Endothelial cell of umbilical vein (primary cell): ENCODE measurements around the gene ASB11. TPM values are rescaled to one million over a fixed set of nuclear protein-coding genes. Genes with fewer than 3 reads are reported as not detected.

ENCODE experiments used
- BruUV-seq: library from RNA; stranded (reverse); fragments of 400-500 nt; replicated peaks from 2 replicates; lab custom pipeline; 2021; lab: Mats Ljungman, UMichigan
- CTCF ChIA-PET: fragments of 300-600, 350-600 bp; sonication (Branson Sonifier 250); formaldehyde crosslinking; loops from one replicate; lab custom pipeline; 2021; ENCODE audit warnings: antibody characterized with exemption, inconsistent platforms; lab: Charles Lee
- POLR2A ChIA-PET: fragments of 300-600, 350-600 bp; sonication (Branson Sonifier 250); formaldehyde crosslinking; loops from one replicate; lab custom pipeline; 2021; ENCODE audit warnings: antibody characterized with exemption, inconsistent platforms; lab: Charles Lee
- DNase-seq: peaks from one replicate; pipeline ENCODE4 v3.0.0-alpha.2; 2011; ENCODE audit warnings: low read depth, low spot score
- FAIRE-seq: peaks from 2 replicates; lab custom pipeline; 2011; peaks lifted over from hg19 to GRCh38; lab: Jason Lieb, UNC
- H2AFZ ChIP-seq: 2 replicates; pipeline ENCODE4 v1.6.0; 2012; ENCODE audit warnings: low read depth, low read length, control low read depth, inconsistent platforms
- H3K27ac ChIP-seq: 2 replicates; pipeline ENCODE4 v1.5.1; 2011; ENCODE audit warnings: low read depth, mild to moderate bottlenecking, control low read depth, low read length, moderate library complexity; ENCODE audit not compliant: insufficient read depth
- H3K27me3 ChIP-seq, 2 experiments: 2 replicates each; pipeline versions ENCODE4 v1.6.0 to v1.6.1; 2011; ENCODE audit warnings: low read length in 2 of 2, mixed read lengths in 1 of 2; ENCODE audit not compliant: control insufficient read depth in 2 of 2, insufficient read depth in 2 of 2
- H3K36me3 ChIP-seq, 2 experiments: 2 replicates in 1 of 2; 3 replicates in 1 of 2; pipeline ENCODE4 v1.5.1; 2011; ENCODE audit warnings: low read length in 2 of 2, mild to moderate bottlenecking in 1 of 2, moderate library complexity in 1 of 2; ENCODE audit not compliant: control insufficient read depth in 2 of 2, insufficient read depth in 2 of 2; ENCODE audit errors: extremely low read depth in 1 of 2
- H3K4me1 ChIP-seq: 3 replicates; pipeline ENCODE4 v1.5.1; 2011; ENCODE audit warnings: mild to moderate bottlenecking, low read length; ENCODE audit not compliant: control insufficient read depth, insufficient read depth; ENCODE audit errors: extremely low read depth
- H3K4me2 ChIP-seq: 2 replicates; pipeline ENCODE4 v1.6.1; 2011; ENCODE audit warnings: low read length, control low read depth, mixed read lengths; ENCODE audit not compliant: insufficient read depth
- H3K4me3 ChIP-seq, 3 experiments: fragments of 200-600 bp in 1 of 3; sonication (generic), shearing (Covaris generic) in 1 of 3; replicated peaks in 1 of 3; 2 replicates each; pipeline ENCODE4 v1.5.1; 2011 to 2016; ENCODE audit warnings: control low read depth in 3 of 3, low read length in 3 of 3, mild to moderate bottlenecking in 2 of 3, inconsistent platforms in 1 of 3, low read depth in 1 of 3, moderate library complexity in 1 of 3; ENCODE audit not compliant: insufficient read depth in 1 of 3
- H3K79me2 ChIP-seq: 2 replicates; pipeline ENCODE4 v1.6.0; 2012; ENCODE audit warnings: low read length, inconsistent platforms; ENCODE audit not compliant: control insufficient read depth, insufficient read depth
- H3K9ac ChIP-seq: replicated peaks from 2 replicates; pipeline ENCODE3; 2011; ENCODE audit warnings: low read length, control low read depth; ENCODE audit not compliant: insufficient read depth; ENCODE audit errors: extremely low read depth
- H3K9me1 ChIP-seq: replicated peaks from 3 replicates; pipeline ENCODE4 v1.6.0; 2011; ENCODE audit warnings: mild to moderate bottlenecking, low read length; ENCODE audit not compliant: control insufficient read depth, insufficient read depth; ENCODE audit errors: extremely low read depth
- H3K9me3 ChIP-seq: replicated peaks from 2 replicates; pipeline ENCODE4 v1.5.1; 2012; ENCODE audit warnings: low read length, inconsistent platforms; ENCODE audit not compliant: control insufficient read depth, insufficient read depth
- H4K20me1 ChIP-seq: replicated peaks from 2 replicates; pipeline ENCODE3; 2011; ENCODE audit warnings: mild to moderate bottlenecking, low read length; ENCODE audit not compliant: control insufficient read depth, insufficient read depth; ENCODE audit errors: extremely low read depth
- EZH2 ChIP-seq: IDR thresholded peaks from 2 replicates; pipeline ENCODE4 v1.6.1; 2012; ENCODE audit warnings: borderline replicate concordance, low read depth, mild to moderate bottlenecking, moderate library complexity, low read length, inconsistent platforms; ENCODE audit not compliant: severe bottlenecking
- FOS ChIP-seq: IDR thresholded peaks from 2 replicates; pipeline ENCODE4 v1.6.1; 2011; ENCODE audit warnings: mild to moderate bottlenecking, low read length, moderate library complexity, borderline replicate concordance; ENCODE audit not compliant: insufficient read depth
- GATA2 ChIP-seq: IDR thresholded peaks from 2 replicates; pipeline ENCODE4 v1.7.0; 2011; ENCODE audit warnings: low read depth, mild to moderate bottlenecking, moderate library complexity, mixed read lengths, low read length; ENCODE audit not compliant: insufficient read length, insufficient read depth
- JUN ChIP-seq: IDR thresholded peaks from 2 replicates; pipeline ENCODE4 v1.6.1; 2011; ENCODE audit warnings: borderline replicate concordance, low read depth; ENCODE audit not compliant: insufficient read length, insufficient read depth
- MYC ChIP-seq: IDR thresholded peaks from one replicate; pipeline ENCODE4 v1.6.1; 2011; ENCODE audit warnings: mild to moderate bottlenecking, low read depth, low read length
- POLR2A ChIP-seq: IDR thresholded peaks from 2 replicates; pipeline ENCODE4 v1.6.1; 2012; ENCODE audit warnings: low read depth, mild to moderate bottlenecking, control low read depth, low read length
- POLR2AphosphoS5 ChIP-seq: IDR thresholded peaks from 2 replicates; pipeline ENCODE4 v1.6.1; 2012; ENCODE audit warnings: low read depth, mild to moderate bottlenecking, control low read depth, low read length, moderate library complexity; ENCODE audit not compliant: insufficient read depth
- dilution Hi-C: fragments of 300-500 bp; cut with MboI; formaldehyde crosslinking; loops from one replicate; pipeline ENCODE4 v1.15.0; 2019; ENCODE audit warnings: low sequenced_read_pairs; ENCODE audit not compliant: extremely low pct_ligation_motif_present
- intact Hi-C: fragments of 100-400 bp; cut with micrococcal nuclease; formaldehyde crosslinking; loops from one replicate; pipeline ENCODE4 v1.10.0; 2022
- polyA plus RNA-seq, 4 experiments: library from polyadenylated mRNA; depleted of rRNA in 3 of 4; stranded (reverse) in 3 of 4; unstranded in 1 of 4; fragments of >200 nt; gene quantifications; 2 replicates each; pipeline versions ENCODE4 v1.2.1 to v1.2.3, GENCODE V29; 2011 to 2012; ENCODE audit warnings: missing spikeins in 1 of 4
- total RNA-seq: library from RNA; stranded (reverse); gene quantifications from 2 replicates; pipeline ENCODE4 v1.2.3, GENCODE V29; 2021
- TF ChIP-seq, protein P1 (sequence below): IDR thresholded peaks from 2 replicates; pipeline ENCODE4 v1.6.1; 2011; ENCODE audit not compliant: insufficient read depth, insufficient read length
- TF ChIP-seq, protein P2 (sequence below), 2 donors: IDR thresholded peaks; 1 replicate in 1 of 2; 2 replicates in 1 of 2; pipeline ENCODE4 v1.5.1; 2011; ENCODE audit warnings: low read length in 2 of 2, mild to moderate bottlenecking in 2 of 2, moderate library complexity in 2 of 2, control low read depth in 1 of 2, inconsistent platforms in 1 of 2, low read depth in 1 of 2; ENCODE audit not compliant: insufficient read depth in 1 of 2; ENCODE audit errors: extremely low read depth in 1 of 2

ASB11 gene
- total and polyA plus RNA-seq, 2 donors (not counting 3 experiments of a cell fraction or from before 2014, with no cell fraction given), result 0.06 to 0.15 TPM

DNA sequence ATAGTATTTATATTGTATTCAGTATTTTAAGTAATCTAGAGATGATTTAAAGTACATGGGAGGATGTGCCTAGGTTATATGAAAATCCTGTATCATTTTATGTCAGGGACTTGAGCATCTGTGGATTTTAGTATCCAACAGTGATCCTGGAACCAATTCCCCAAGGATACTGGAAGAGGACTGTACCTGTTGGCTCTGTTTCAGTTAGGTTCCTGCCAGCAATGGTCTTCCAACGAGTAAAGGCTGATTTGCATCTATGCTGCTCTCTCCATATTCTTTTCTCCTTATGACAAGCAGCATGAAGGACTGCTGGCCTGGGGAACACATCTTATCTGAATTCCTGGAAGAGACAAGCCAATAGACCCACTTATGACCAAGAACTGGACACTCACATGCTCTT is 80.4 kb downstream of the ASB11 start:
- no peak for TF ChIP-seq POLR2AphosphoS5
- no peak for TF ChIP-seq MYC
- no peak for TF ChIP-seq FOS
- TF ChIP-seq, protein P1, sequence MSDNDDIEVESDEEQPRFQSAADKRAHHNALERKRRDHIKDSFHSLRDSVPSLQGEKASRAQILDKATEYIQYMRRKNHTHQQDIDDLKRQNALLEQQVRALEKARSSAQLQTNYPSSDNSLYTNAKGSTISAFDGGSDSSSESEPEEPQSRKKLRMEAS, result no peak
- TF ChIP-seq POLR2A, result no peak
- TF ChIP-seq JUN, result no peak
- no peak for TF ChIP-seq GATA2
- TF ChIP-seq, protein P2, sequence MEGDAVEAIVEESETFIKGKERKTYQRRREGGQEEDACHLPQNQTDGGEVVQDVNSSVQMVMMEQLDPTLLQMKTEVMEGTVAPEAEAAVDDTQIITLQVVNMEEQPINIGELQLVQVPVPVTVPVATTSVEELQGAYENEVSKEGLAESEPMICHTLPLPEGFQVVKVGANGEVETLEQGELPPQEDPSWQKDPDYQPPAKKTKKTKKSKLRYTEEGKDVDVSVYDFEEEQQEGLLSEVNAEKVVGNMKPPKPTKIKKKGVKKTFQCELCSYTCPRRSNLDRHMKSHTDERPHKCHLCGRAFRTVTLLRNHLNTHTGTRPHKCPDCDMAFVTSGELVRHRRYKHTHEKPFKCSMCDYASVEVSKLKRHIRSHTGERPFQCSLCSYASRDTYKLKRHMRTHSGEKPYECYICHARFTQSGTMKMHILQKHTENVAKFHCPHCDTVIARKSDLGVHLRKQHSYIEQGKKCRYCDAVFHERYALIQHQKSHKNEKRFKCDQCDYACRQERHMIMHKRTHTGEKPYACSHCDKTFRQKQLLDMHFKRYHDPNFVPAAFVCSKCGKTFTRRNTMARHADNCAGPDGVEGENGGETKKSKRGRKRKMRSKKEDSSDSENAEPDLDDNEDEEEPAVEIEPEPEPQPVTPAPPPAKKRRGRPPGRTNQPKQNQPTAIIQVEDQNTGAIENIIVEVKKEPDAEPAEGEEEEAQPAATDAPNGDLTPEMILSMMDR (IDR thresholded peaks at IDR 0.05; ENCODE audit: extremely low read depth in 1 of 2, insufficient read depth in 1 of 2, low read depth in 1 of 2, low read length in 2 of 2), result no peak
- no peak for TF ChIP-seq EZH2
- no peaks in the 10 kb centered on the region for H3K27me3 ChIP-seq
- no peak overlapping the region for H3K4me3 ChIP-seq
- no peak overlapping the region for H2AFZ ChIP-seq
- no peak overlapping the region for H3K27ac ChIP-seq
- no peak overlapping the region for H3K4me2 ChIP-seq
- H3K9me1 ChIP-seq, result no peaks in the 10 kb centered on the region
- dilution Hi-C loops (no loop called here), intact Hi-C loops (no loop called here)
- no peaks in the 10 kb centered on the region for H3K9me3 ChIP-seq
- POLR2A ChIA-PET, result no interaction called here
- no peaks in the 10 kb centered on the region for H3K4me1 ChIP-seq
- no peaks in the 10 kb centered on the region for H3K79me2 ChIP-seq
- CTCF ChIA-PET, result no interaction called here
- BruUV-seq, result no TSS peak
- H3K36me3 ChIP-seq, result no peaks in the 10 kb centered on the region
- H3K9ac ChIP-seq, result no peak overlapping the region
- no peaks in the 10 kb centered on the region for H4K20me1 ChIP-seq
- DNase-seq, result no peak
- no peak for FAIRE-seq
